PC-3 (cell line): Measurements from ENCODE around the gene ENPP7.
A peak's percentile ranks its signal among the peaks of the same experiment; 100 is the strongest.

ENCODE experiments used
- EZH2 ChIP-seq: fragments of 300-600 bp; sonication (generic); IDR thresholded peaks from one replicate; pipeline ENCODE4 v1.6.1; 2017; ENCODE audit warnings: antibody characterized with exemption, mild to moderate bottlenecking, low read length; ENCODE audit not compliant: unreplicated experiment
- TF ChIP-seq, protein P1 (sequence below): fragments of 300-600 bp; sonication (generic); conservative IDR thresholded peaks from 2 replicates; pipeline ENCODE4 v1.5.1; 2017; ENCODE audit warnings: antibody characterized with exemption, low read depth, mild to moderate bottlenecking, low read length

DNA sequence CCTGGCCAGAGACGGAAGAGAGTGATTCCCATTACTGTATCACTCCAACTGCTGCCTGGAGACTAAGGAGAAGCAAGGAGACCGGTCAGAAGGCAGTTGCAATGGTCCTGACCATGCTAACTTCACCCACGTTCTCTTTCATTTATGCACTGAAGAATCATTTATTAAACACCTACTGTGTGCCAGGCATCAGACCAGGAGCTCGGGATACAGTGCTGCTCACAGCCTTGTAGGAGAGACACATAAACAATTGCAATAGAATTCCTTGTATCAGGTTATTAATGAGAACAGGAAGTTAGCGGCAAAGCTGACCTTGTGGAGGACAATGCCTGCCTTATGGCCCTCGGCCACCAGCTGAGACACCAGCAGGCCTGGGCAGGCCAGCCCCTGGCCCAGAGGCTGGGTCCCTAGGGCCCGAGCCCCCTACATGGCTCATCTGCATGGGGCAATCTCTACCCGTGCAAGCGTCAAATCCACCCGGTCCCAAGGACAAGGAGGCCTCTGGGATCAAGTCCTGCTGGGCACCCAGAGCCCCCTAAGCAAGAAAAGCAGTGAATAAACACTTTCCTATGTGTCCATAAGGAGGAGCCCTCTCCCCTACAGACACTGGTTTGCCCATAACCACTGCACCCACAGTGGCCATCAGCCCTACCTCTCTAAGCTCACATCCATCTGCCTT, 8.6 kb upstream of the ENPP7 start:
- TF ChIP-seq, protein P1, sequence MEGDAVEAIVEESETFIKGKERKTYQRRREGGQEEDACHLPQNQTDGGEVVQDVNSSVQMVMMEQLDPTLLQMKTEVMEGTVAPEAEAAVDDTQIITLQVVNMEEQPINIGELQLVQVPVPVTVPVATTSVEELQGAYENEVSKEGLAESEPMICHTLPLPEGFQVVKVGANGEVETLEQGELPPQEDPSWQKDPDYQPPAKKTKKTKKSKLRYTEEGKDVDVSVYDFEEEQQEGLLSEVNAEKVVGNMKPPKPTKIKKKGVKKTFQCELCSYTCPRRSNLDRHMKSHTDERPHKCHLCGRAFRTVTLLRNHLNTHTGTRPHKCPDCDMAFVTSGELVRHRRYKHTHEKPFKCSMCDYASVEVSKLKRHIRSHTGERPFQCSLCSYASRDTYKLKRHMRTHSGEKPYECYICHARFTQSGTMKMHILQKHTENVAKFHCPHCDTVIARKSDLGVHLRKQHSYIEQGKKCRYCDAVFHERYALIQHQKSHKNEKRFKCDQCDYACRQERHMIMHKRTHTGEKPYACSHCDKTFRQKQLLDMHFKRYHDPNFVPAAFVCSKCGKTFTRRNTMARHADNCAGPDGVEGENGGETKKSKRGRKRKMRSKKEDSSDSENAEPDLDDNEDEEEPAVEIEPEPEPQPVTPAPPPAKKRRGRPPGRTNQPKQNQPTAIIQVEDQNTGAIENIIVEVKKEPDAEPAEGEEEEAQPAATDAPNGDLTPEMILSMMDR: peak; percentile 65
- no peak for TF ChIP-seq EZH2
